Osteoblast (primary cell): Measurements from ENCODE around the gene CCNY. TPM values are rescaled to one million over a fixed set of nuclear protein-coding genes. Genes with fewer than 3 reads are reported as not detected.

Experiments used
- DNase-seq: peaks from one replicate; pipeline ENCODE4 v3.0.0; 2011; ENCODE audit warnings: low spot score, mixed read lengths; ENCODE audit not compliant: insufficient read length; ENCODE audit errors: missing footprints
- H2AFZ ChIP-seq: 2 replicates; pipeline ENCODE4 v1.6.0; 2011; ENCODE audit warnings: mild to moderate bottlenecking, low read length
- H3K27ac ChIP-seq: 2 replicates; pipeline ENCODE4 v1.5.1; 2011; ENCODE audit warnings: mild to moderate bottlenecking, low read depth, low read length, moderate library complexity
- H3K27me3 ChIP-seq: 2 replicates; pipeline ENCODE4 v1.6.0; 2012; ENCODE audit warnings: mild to moderate bottlenecking, control low read depth, inconsistent platforms, low read length, moderate library complexity; ENCODE audit not compliant: insufficient read depth
- H3K36me3 ChIP-seq: 2 replicates; pipeline ENCODE4 v1.5.1; 2011; ENCODE audit warnings: mild to moderate bottlenecking, low read length, control low read depth, moderate library complexity; ENCODE audit not compliant: insufficient read depth
- H3K4me1 ChIP-seq: 2 replicates; pipeline ENCODE4 v1.5.1; 2011; ENCODE audit warnings: mild to moderate bottlenecking, low read length, control low read depth, moderate library complexity; ENCODE audit not compliant: insufficient read depth
- H3K4me2 ChIP-seq: 2 replicates; pipeline ENCODE4 v1.6.0; 2011; ENCODE audit warnings: mild to moderate bottlenecking, low read length; ENCODE audit not compliant: insufficient read depth
- H3K4me3 ChIP-seq: fragments of 200-600 bp; sonication (generic); 3 replicates; pipeline ENCODE4 v1.5.1; 2012; ENCODE audit warnings: mild to moderate bottlenecking, low read length, inconsistent platforms; ENCODE audit not compliant: insufficient read depth
- H3K79me2 ChIP-seq: 2 replicates; pipeline ENCODE4 v1.6.0; 2012; ENCODE audit warnings: mild to moderate bottlenecking, low read length, control low read depth, inconsistent platforms; ENCODE audit not compliant: insufficient read depth
- H3K9me3 ChIP-seq: 2 replicates; pipeline ENCODE4 v1.5.1; 2011; ENCODE audit warnings: low read depth, low read length, control low read depth
- H4K20me1 ChIP-seq: 2 replicates; pipeline ENCODE4 v1.6.0; 2012; ENCODE audit warnings: mild to moderate bottlenecking, low read length, control low read depth; ENCODE audit not compliant: insufficient read depth
- CTCF ChIP-seq: IDR thresholded peaks from 2 replicates; pipeline ENCODE4 v1.5.1; 2011; ENCODE audit warnings: mild to moderate bottlenecking, low read depth, low read length, moderate library complexity; ENCODE audit errors: extremely low read depth
- total RNA-seq: library from RNA; depleted of rRNA; stranded (reverse); fragments of >200 nt; gene quantifications from 2 replicates; pipeline ENCODE4 v1.2.3, GENCODE V29; 2012

The CCNY gene
- total RNA-seq, 1 donor, result 53.2 TPM

DNA sequence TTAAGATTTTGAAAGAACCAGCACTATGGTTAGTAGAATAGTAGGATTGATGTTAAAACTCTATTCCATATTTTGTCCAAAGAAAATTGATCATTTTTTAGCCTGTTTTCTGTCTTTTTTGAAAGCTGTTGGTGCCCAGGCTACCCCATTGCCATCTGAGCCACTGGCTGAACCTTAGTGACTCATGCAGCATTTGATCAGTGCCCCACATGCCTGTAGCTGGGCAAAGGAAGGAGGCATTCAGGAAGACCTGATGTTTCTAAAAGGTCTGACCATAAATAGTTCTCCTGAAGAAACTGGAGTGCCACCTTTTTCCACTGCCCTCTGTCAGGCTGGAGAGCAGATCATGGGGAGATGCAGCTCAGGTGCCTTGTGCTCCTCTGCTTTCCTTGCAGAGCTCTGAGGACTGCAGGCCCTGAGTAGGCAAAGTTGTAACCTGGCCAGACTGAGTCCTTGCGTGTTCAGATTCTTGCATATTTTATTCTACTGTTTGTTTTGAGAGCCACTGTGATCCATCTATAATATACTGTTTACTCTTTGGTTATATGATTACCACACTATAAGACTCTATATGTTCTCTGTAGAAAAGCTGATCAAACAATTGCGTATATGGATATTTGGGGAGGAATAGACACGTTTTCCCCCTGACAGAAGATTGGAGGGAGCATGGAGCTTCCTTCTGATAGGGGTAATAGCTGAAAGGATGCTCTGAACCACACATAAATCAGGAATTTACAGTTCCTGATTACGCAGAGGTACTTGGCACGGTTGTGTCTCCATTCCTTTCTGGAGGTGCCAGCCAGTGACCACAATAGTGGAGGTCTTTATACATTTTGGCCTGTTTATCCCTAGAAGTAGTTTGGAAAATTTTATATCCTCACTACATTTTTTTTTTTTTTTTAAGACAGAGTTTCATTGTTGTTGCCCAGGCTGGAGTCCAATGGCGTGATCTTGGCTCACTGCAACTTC lies 219.9 kb downstream of the CCNY start:
- Histone ChIP-seq H3K9me3 (no peaks in the 10 kb centered on the region), H3K4me2 (no peak overlapping the region), H2AFZ (no peak overlapping the region), H4K20me1 (no peaks in the 10 kb centered on the region), H3K4me3 (no peak overlapping the region), H3K79me2 (peaks cover 9% of the 10 kb centered on the region), H3K36me3 (peaks cover 15% of the 10 kb centered on the region), H3K27me3 (no peaks in the 10 kb centered on the region), H3K4me1 (peaks cover 7% of the 10 kb centered on the region), H3K27ac (no peak overlapping the region)
- no peak for DNase-seq
- TF ChIP-seq CTCF, result no peak

GRCh38 chr10:35558276-35558675 lies 222.0 kb downstream of the CCNY start:
- H3K4me2 ChIP-seq, result no peak overlapping the region
- no peaks in the 10 kb centered on the region for H3K27me3 ChIP-seq
- DNase-seq, result no peak
- H3K79me2 ChIP-seq, result peaks cover 15% of the 10 kb centered on the region
- no peaks in the 10 kb centered on the region for H4K20me1 ChIP-seq
- no peak for TF ChIP-seq CTCF
- H3K4me3 ChIP-seq, result no peak overlapping the region
- H3K9me3 ChIP-seq, result no peaks in the 10 kb centered on the region
- peaks cover 10% of the 10 kb centered on the region for H3K36me3 ChIP-seq
- H3K4me1 ChIP-seq, result peaks cover 13% of the 10 kb centered on the region
- no peak overlapping the region for H2AFZ ChIP-seq
- no peak overlapping the region for H3K27ac ChIP-seq

- no peak overlapping the region for H3K4me2 ChIP-seq
- no peak overlapping the region for H3K27ac ChIP-seq
- TF ChIP-seq CTCF, result no peak
Measured at GRCh38 chr10:35559416-35559815, 223.1 kb downstream of the CCNY start.

GRCh38 chr10:35561715-35562114 lies 225.4 kb downstream of the CCNY start:
- H3K27ac ChIP-seq, result no peak overlapping the region
- peaks cover 21% of the 10 kb centered on the region for H3K79me2 ChIP-seq
- H3K36me3 ChIP-seq, result peaks cover 5% of the 10 kb centered on the region
- H3K27me3 ChIP-seq, result no peaks in the 10 kb centered on the region
- no peak overlapping the region for H3K4me3 ChIP-seq
- DNase-seq, result peak; percentile 18
- H4K20me1 ChIP-seq, result no peaks in the 10 kb centered on the region
- TF ChIP-seq CTCF, result no peak
- H3K4me2 ChIP-seq, result no peak overlapping the region
- no peaks in the 10 kb centered on the region for H3K9me3 ChIP-seq
- no peak overlapping the region for H2AFZ ChIP-seq
- H3K4me1 ChIP-seq, result peaks cover 23% of the 10 kb centered on the region

More at GRCh38 chr10:35559416-35559815, 223.1 kb downstream of the CCNY start:
- H3K36me3 ChIP-seq, result peaks cover 2% of the 10 kb centered on the region
- H3K9me3 ChIP-seq, result no peaks in the 10 kb centered on the region
- no peak overlapping the region for H3K4me3 ChIP-seq
- no peaks in the 10 kb centered on the region for H4K20me1 ChIP-seq
- no peak for DNase-seq
- H2AFZ ChIP-seq, result no peak overlapping the region
- peaks cover 18% of the 10 kb centered on the region for H3K79me2 ChIP-seq
- no peaks in the 10 kb centered on the region for H3K27me3 ChIP-seq
- peaks cover 20% of the 10 kb centered on the region for H3K4me1 ChIP-seq
